ENCODE data around the gene NOP16.

The NOP16 gene

GRCh38 chr5:176416965-176417364 lies 28.6 kb upstream of the NOP16 start:
- no peak for TF ChIP-seq CTCF (IDR thresholded peaks at IDR 0.05; ENCODE audit: low read depth, low read length)
- Histone ChIP-seq H3K4me1 (no peaks in the 10 kb centered on the region), H3K4me3 (ENCODE audit: low read depth, low read length) (no peak overlapping the region), H3K36me3 (no peaks in the 10 kb centered on the region), H3K27me3 (no peaks in the 10 kb centered on the region; the same call in 1 of the 2 replicates), H3K9me3 (no peaks in the 10 kb centered on the region)
- DNase-seq: no peak

DNA sequence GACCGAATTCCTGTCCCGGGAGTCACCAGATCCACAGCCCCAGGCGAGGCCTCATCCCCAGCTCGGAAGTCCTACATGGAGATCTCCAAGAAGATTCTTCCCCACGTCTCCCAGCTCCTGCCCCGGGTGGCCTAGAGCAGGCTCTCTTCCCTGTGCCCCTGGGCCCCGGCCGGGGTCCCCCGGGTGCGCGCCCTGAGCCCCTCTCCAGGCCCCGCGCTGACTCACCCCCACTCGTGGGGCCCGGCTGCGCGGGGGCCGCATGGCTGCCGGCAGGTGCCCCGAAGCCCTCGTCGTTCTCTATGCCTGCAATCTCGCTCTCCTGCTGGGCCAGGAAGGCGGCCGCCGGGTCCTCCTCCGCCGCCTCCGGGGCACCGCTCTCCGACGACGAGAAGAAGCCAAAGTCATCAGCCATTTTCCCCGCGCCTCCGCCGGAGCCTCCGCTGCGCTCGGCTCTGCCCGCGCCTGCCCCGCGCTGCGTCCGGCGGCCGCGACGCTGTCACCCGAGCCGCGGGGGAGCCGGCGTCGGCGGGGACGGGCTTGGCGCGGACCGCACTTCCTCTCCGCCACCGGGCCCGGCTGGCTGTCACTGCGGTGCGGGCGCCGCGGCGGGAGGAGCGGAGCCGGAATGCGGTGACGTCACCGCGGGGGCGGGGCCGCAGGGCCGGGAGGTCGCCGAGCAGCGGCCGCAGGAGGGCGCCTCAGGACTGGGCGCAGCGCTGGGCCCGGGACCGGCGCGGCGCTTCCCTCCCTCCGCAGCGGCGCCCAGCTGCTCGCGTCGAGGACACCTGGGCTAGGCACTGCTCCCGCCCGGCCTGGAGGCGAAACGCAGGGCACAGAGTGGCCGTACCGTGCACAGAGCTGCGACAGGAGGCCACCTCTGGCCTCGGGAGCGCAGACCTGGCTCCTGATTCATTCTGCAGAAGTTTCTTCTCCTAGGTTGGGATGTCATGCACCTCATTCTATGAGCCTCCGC lies 27.8 kb upstream of the NOP16 start, which contains the start of gene CLTB:
Gene CLTB, minus strand, starts transcription at position 588 of the 973 bp plus-strand sequence. Its CDS starts 176 bp downstream, at position 412.
- Histone ChIP-seq H3K36me3 (no peaks in the 10 kb centered on the region), H3K4me1 (no peaks in the 10 kb centered on the region), H3K9me3 (no peaks in the 10 kb centered on the region), H3K4me3 (ENCODE audit: low read depth, low read length) (peak within 1 kb of the TSS; percentile 85), H3K27me3 (no peaks in the 10 kb centered on the region; the same call in 1 of the 2 replicates)
- DNase-seq: peak; percentile 94
- TF ChIP-seq CTCF (IDR thresholded peaks at IDR 0.05; ENCODE audit: low read depth, low read length): peak; percentile 23; the same call in 1 of the 2 replicates

DNA sequence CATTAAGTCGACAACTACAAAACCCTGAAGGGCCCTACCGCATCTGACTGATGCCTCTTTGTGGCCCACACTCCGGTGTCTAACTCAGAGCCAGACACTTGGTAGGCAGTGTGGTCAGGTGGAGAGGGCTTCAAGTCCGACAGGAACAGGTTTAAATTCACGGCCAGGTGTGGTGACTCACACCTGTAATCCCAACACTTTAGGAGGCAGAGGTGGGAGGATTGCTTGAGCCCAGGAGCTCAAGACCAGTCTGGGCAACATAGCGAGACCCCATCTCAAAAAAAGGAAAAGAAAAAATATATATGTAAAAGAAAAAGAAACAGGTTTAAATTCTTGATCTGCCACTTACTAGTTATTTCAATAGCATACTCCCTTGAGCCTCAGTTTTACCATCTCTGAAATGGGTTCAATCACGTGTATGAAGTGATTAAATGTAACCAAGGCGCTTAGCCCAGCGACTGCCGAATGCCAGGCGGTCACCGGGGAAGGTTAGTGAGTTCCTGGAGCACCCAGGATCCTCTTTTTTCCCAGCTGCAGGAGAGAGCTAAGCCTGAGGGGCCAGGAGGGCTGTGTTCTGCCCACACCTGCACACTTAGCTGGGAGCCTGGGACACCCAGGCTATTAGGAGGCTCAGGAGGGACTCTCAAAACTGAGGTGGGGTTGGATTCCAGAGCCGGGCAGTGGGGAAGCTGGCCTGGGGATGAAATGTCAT lies 27.0 kb upstream of the NOP16 start:
- Histone ChIP-seq H3K27me3 (no peaks in the 10 kb centered on the region; the same call in 1 of the 2 replicates), H3K4me1 (no peaks in the 10 kb centered on the region), H3K36me3 (no peaks in the 10 kb centered on the region), H3K9me3 (no peaks in the 10 kb centered on the region), H3K4me3 (ENCODE audit: low read depth, low read length) (peak overlapping the region; percentile 85)
- TF ChIP-seq CTCF (IDR thresholded peaks at IDR 0.05; ENCODE audit: low read depth, low read length): no peak
- DNase-seq: no peak

DNA sequence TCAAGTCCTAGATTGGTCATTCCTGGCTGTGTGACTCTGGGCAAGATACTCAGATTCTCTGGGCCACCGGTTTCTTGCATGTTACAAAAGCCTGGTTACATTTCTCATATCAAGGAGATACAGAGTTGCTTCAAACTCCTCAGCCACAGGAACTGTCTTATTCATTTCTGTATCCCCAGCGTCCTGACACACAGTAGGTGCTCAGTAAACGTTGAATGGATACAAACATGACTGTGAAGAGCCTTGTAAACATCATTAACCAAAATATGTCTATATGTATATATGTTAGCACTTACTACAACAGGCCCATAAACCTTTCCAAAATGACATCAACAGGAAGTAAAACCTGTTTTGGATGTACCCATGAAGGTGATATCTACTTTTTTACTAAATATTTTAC lies 26.3 kb upstream of the NOP16 start:
- TF ChIP-seq CTCF (IDR thresholded peaks at IDR 0.05; ENCODE audit: low read depth, low read length): no peak
- Histone ChIP-seq H3K4me3 (ENCODE audit: low read depth, low read length) (no peak overlapping the region), H3K27me3 (no peaks in the 10 kb centered on the region), H3K36me3 (peaks cover 6% of the 10 kb centered on the region), H3K4me1 (no peaks in the 10 kb centered on the region), H3K9me3 (no peaks in the 10 kb centered on the region)
- no peak for DNase-seq

DNA sequence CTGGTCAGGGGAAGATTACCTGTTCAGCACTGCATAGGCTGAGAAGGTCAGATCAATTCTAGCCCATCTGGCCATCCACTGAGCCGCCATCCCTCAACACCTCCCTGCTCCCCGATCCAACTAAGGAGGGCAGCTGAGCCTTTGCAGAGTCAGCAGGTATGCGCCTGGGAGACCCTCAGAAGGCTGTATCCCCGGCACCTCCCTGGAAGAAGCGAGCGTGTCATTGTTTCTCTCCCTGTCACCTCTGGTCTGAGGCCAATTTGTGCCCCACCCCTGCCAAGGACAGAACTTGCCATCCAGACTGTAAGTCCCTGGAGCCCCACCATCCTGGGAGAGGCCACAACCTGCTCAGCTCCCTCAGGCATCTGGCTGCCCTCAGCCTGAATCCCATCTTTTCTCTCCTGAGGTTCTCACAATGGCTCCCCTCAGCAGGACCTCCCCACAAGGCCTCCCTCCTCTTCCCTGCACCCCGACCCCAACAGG lies 25.4 kb upstream of the NOP16 start:
- DNase-seq: no peak
- H3K9me3 ChIP-seq: no peaks in the 10 kb centered on the region
- H3K4me1 ChIP-seq: no peaks in the 10 kb centered on the region
- H3K4me3 ChIP-seq (ENCODE audit: low read depth, low read length): no peak overlapping the region
- no peaks in the 10 kb centered on the region for H3K27me3 ChIP-seq
- no peak for TF ChIP-seq CTCF (IDR thresholded peaks at IDR 0.05; ENCODE audit: low read depth, low read length)
- peaks cover 9% of the 10 kb centered on the region for H3K36me3 ChIP-seq

Data from BE2C (cell line).